GM23338 (cell line): ENCODE measurements around the gene SYNDIG1. TPM values are rescaled to one million over a fixed set of nuclear protein-coding genes. Genes with fewer than 3 reads are reported as not detected.

Experiments used
- ATAC-seq: fragments of 200-7000 bp; cut with Tn5 transposase; 3 replicates; pipeline ENCODE4 v1.9.1; 2020
- DNase-seq: peaks from one replicate; pipeline ENCODE4 v3.0.0-alpha.2; 2015; ENCODE audit warnings: low spot score
- H2AFZ ChIP-seq: fragments of 200-600 bp; sonication (generic); 2 replicates; pipeline ENCODE4 v1.8.0; 2016; ENCODE audit warnings: antibody characterized with exemption, mild to moderate bottlenecking, moderate library complexity
- H3F3A ChIP-seq: fragments of 200-600 bp; sonication (generic); replicated peaks from 2 replicates; pipeline ENCODE4 v1.8.0; 2017; ENCODE audit warnings: antibody characterized with exemption, mixed run types, low read depth
- H3K27ac ChIP-seq: fragments of 200-600 bp; sonication (generic); 2 replicates; pipeline ENCODE4 v1.6.1; 2016; ENCODE audit warnings: low read depth
- H3K27me3 ChIP-seq: fragments of 200-600 bp; sonication (generic); 2 replicates; pipeline ENCODE4 v1.8.0; 2016; ENCODE audit warnings: mild to moderate bottlenecking, mixed run types, moderate library complexity; ENCODE audit not compliant: insufficient read depth
- H3K36me3 ChIP-seq: fragments of 200-600 bp; sonication (generic); 2 replicates; pipeline ENCODE4 v1.8.0; 2016; ENCODE audit warnings: mild to moderate bottlenecking; ENCODE audit not compliant: insufficient read depth
- H3K4me1 ChIP-seq: fragments of 200-600 bp; sonication (generic); 2 replicates; pipeline ENCODE4 v1.8.0; 2016; ENCODE audit warnings: mild to moderate bottlenecking, moderate library complexity; ENCODE audit not compliant: insufficient read depth
- H3K4me2 ChIP-seq: fragments of 200-600 bp; sonication (generic); 2 replicates; pipeline ENCODE4 v1.7.1; 2017; ENCODE audit warnings: mixed run types
- H3K4me3 ChIP-seq: fragments of 200-600 bp; sonication (generic); 2 replicates; pipeline ENCODE4 v1.6.1; 2016; ENCODE audit warnings: mixed run types
- H3K79me2 ChIP-seq: fragments of 200-600 bp; sonication (generic); replicated peaks from 2 replicates; pipeline ENCODE4 v1.8.0; 2017; ENCODE audit warnings: mild to moderate bottlenecking; ENCODE audit not compliant: insufficient read depth
- H3K9me2 ChIP-seq: fragments of 200-600 bp; sonication (generic); 2 replicates; pipeline ENCODE4 v1.8.0; 2017; ENCODE audit not compliant: insufficient read depth
- H4K20me1 ChIP-seq: fragments of 200-600 bp; sonication (generic); replicated peaks from 2 replicates; pipeline ENCODE4 v1.8.0; 2017; ENCODE audit warnings: mild to moderate bottlenecking; ENCODE audit not compliant: insufficient read depth
- H3K27ac Mint-ChIP-seq: 2 replicates; pipeline ENCODE4 v1.8.0; 2020; ENCODE audit warnings: inconsistent platforms, mild to moderate bottlenecking, moderate library complexity, mixed read lengths
- H3K27me3 Mint-ChIP-seq: 3 replicates; pipeline ENCODE4 v1.8.0; 2022; ENCODE audit warnings: low read depth, mild to moderate bottlenecking, moderate library complexity, mixed read lengths, inconsistent platforms; ENCODE audit not compliant: insufficient read depth, poor library complexity
- H3K36me3 Mint-ChIP-seq: 3 replicates; pipeline ENCODE4 v1.8.0; 2021; ENCODE audit warnings: low read depth, mild to moderate bottlenecking, inconsistent platforms, moderate library complexity, mixed read lengths
- H3K4me1 Mint-ChIP-seq: 3 replicates; pipeline ENCODE4 v1.8.0; 2020; ENCODE audit warnings: mild to moderate bottlenecking, inconsistent platforms, mixed read lengths
- H3K4me3 Mint-ChIP-seq: 3 replicates; pipeline ENCODE4 v1.8.0; 2021; ENCODE audit warnings: moderate library complexity, mild to moderate bottlenecking, inconsistent platforms, mixed read lengths
- H3K9me3 Mint-ChIP-seq: 3 replicates; pipeline ENCODE4 v1.8.0; 2020; ENCODE audit warnings: moderate library complexity, mild to moderate bottlenecking, inconsistent platforms, mixed read lengths
- CREB1 ChIP-seq: fragments of 250-450 bp; sonication (Bioruptor Pico); IDR thresholded peaks from 2 replicates; pipeline ENCODE4 v1.5.0; 2020; ENCODE audit warnings: low read depth, mild to moderate bottlenecking, moderate library complexity
- EZH2 ChIP-seq: fragments of 200-600 bp; sonication (generic); IDR thresholded peaks from one replicate; pipeline ENCODE4 v1.8.0; 2017; ENCODE audit warnings: antibody characterized with exemption, mild to moderate bottlenecking, low read depth; ENCODE audit not compliant: unreplicated experiment
- EZH2phosphoT487 ChIP-seq: fragments of 200-600 bp; sonication (generic); IDR thresholded peaks from one replicate; pipeline ENCODE4 v1.8.1; 2018; ENCODE audit warnings: antibody characterized with exemption; ENCODE audit not compliant: unreplicated experiment
- JUNB ChIP-seq: IDR thresholded peaks from one replicate; pipeline ENCODE4 v1.6.1; 2016; ENCODE audit warnings: antibody characterized with exemption; ENCODE audit not compliant: unreplicated experiment
- NANOG ChIP-seq: IDR thresholded peaks from 2 replicates; pipeline ENCODE4 v1.6.1; 2016; ENCODE audit warnings: antibody characterized with exemption, borderline replicate concordance
- POLR2AphosphoS5 ChIP-seq: IDR thresholded peaks from 2 replicates; pipeline ENCODE4 v1.6.1; 2016; ENCODE audit warnings: antibody characterized with exemption, low read depth
- STAT1 ChIP-seq: IDR thresholded peaks from one replicate; pipeline ENCODE4 v1.6.1; 2016; ENCODE audit warnings: antibody characterized with exemption; ENCODE audit not compliant: unreplicated experiment
- ZNF114 ChIP-seq: fragments of 250-450 bp; sonication (Bioruptor Pico); IDR thresholded peaks from 2 replicates; pipeline ENCODE4 v1.5.0; 2020; ENCODE audit warnings: mild to moderate bottlenecking, moderate library complexity
- ZNF331 ChIP-seq: fragments of 250-450 bp; sonication (Bioruptor Pico); IDR thresholded peaks from 2 replicates; pipeline ENCODE4 v1.5.0; 2020; ENCODE audit warnings: low read depth, mild to moderate bottlenecking, moderate library complexity
- polyA plus RNA-seq: library from polyadenylated mRNA; unstranded; fragments of >200 nt; fragmentation: Nextera tagmentation; extraction: Ambion mirVana; gene quantifications from 2 replicates; pipeline ENCODE4 v1.2.1, GENCODE V29; 2016
- total RNA-seq: library from RNA; depleted of rRNA; stranded (reverse); fragments of >200 nt; shearing (Covaris generic); gene quantifications from 2 replicates; pipeline ENCODE4 v1.2.3, GENCODE V29; 2014
- TF ChIP-seq, protein P1 (sequence below): IDR thresholded peaks from 2 replicates; pipeline ENCODE4 v1.6.1; 2016; ENCODE audit warnings: antibody characterized with exemption
- TF ChIP-seq, protein P2 (sequence below), 2 experiments: fragments of 200-600 bp in 1 of 2; sonication (generic) in 1 of 2; conservative IDR thresholded peaks; 2 replicates each; pipeline versions ENCODE4 v1.5.1 to v1.6.1; 2016 to 2017; ENCODE audit warnings: antibody characterized with exemption in 2 of 2, low read depth in 2 of 2, mild to moderate bottlenecking in 2 of 2, moderate library complexity in 1 of 2
- TF ChIP-seq, protein P3 (sequence below): IDR thresholded peaks from one replicate; pipeline ENCODE4 v1.6.1; 2018; ENCODE audit warnings: antibody characterized with exemption; ENCODE audit not compliant: unreplicated experiment
- TF ChIP-seq, protein P4 (sequence below): fragments of 250-450 bp; sonication (Bioruptor Pico); IDR thresholded peaks from 2 replicates; pipeline ENCODE4 v1.5.0; 2020; ENCODE audit warnings: mild to moderate bottlenecking, moderate library complexity

The SYNDIG1 gene
- total and polyA plus RNA-seq, 2 experiments from 2014 or later = 2.8 to 4.8 TPM

DNA sequence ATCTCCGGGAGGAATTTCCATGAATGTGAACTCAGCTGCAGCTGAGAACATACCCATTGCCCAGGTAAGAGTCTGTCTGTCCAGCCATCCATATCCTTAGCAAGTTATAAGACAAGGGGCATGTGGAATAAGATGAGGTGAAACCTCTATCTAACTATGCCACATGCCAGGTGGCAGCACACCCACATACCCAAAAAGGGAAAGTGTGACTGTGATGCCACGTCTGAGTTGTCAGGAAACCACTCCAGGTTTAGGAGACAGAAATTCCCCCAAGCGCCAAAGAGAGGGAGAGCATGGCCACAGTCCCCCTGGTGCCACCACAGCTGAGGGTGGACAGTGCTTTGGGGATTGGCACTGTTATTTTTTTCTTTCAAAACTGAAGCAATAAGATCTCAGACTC lies 36.7 kb downstream of the SYNDIG1 start:
- no peak for ATAC-seq
- Histone ChIP-seq H3K9me2 (no peaks in the 10 kb centered on the region), H3K27ac (no peak overlapping the region), H2AFZ (no peak overlapping the region), H3K36me3 (no peaks in the 10 kb centered on the region), H3K27me3 (no peaks in the 10 kb centered on the region), H3K79me2 (no peaks in the 10 kb centered on the region), H4K20me1 (no peaks in the 10 kb centered on the region), H3K4me1 (no peaks in the 10 kb centered on the region), H3K4me2 (no peak overlapping the region), H3K4me3 (no peak overlapping the region), H3F3A (no peaks in the 10 kb centered on the region)
- H3K27ac Mint-ChIP-seq = no peak overlapping the region
- H3K4me1 Mint-ChIP-seq = peaks cover 6% of the 10 kb centered on the region
- H3K9me3 Mint-ChIP-seq = peaks cover 6% of the 10 kb centered on the region; the same call in 2 of the 3 replicates
- DNase-seq = no peak
- TF ChIP-seq ZNF331 (CRISPR knock-in tag) (no peak), NANOG (no peak), ZNF114 (CRISPR knock-in tag) (no peak), EZH2phosphoT487 (no peak), CREB1 (CRISPR knock-in tag) (no peak), STAT1 (no peak), EZH2 (no peak), JUNB (no peak), POLR2AphosphoS5 (no peak)
- TF ChIP-seq, protein P1, sequence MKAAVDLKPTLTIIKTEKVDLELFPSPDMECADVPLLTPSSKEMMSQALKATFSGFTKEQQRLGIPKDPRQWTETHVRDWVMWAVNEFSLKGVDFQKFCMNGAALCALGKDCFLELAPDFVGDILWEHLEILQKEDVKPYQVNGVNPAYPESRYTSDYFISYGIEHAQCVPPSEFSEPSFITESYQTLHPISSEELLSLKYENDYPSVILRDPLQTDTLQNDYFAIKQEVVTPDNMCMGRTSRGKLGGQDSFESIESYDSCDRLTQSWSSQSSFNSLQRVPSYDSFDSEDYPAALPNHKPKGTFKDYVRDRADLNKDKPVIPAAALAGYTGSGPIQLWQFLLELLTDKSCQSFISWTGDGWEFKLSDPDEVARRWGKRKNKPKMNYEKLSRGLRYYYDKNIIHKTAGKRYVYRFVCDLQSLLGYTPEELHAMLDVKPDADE = no peak
- TF ChIP-seq, protein P2, sequence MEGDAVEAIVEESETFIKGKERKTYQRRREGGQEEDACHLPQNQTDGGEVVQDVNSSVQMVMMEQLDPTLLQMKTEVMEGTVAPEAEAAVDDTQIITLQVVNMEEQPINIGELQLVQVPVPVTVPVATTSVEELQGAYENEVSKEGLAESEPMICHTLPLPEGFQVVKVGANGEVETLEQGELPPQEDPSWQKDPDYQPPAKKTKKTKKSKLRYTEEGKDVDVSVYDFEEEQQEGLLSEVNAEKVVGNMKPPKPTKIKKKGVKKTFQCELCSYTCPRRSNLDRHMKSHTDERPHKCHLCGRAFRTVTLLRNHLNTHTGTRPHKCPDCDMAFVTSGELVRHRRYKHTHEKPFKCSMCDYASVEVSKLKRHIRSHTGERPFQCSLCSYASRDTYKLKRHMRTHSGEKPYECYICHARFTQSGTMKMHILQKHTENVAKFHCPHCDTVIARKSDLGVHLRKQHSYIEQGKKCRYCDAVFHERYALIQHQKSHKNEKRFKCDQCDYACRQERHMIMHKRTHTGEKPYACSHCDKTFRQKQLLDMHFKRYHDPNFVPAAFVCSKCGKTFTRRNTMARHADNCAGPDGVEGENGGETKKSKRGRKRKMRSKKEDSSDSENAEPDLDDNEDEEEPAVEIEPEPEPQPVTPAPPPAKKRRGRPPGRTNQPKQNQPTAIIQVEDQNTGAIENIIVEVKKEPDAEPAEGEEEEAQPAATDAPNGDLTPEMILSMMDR (conservative IDR thresholded peaks at IDR 0.05; ENCODE audit: low read depth in 2 of 2) = no peak
- TF ChIP-seq, protein P3, sequence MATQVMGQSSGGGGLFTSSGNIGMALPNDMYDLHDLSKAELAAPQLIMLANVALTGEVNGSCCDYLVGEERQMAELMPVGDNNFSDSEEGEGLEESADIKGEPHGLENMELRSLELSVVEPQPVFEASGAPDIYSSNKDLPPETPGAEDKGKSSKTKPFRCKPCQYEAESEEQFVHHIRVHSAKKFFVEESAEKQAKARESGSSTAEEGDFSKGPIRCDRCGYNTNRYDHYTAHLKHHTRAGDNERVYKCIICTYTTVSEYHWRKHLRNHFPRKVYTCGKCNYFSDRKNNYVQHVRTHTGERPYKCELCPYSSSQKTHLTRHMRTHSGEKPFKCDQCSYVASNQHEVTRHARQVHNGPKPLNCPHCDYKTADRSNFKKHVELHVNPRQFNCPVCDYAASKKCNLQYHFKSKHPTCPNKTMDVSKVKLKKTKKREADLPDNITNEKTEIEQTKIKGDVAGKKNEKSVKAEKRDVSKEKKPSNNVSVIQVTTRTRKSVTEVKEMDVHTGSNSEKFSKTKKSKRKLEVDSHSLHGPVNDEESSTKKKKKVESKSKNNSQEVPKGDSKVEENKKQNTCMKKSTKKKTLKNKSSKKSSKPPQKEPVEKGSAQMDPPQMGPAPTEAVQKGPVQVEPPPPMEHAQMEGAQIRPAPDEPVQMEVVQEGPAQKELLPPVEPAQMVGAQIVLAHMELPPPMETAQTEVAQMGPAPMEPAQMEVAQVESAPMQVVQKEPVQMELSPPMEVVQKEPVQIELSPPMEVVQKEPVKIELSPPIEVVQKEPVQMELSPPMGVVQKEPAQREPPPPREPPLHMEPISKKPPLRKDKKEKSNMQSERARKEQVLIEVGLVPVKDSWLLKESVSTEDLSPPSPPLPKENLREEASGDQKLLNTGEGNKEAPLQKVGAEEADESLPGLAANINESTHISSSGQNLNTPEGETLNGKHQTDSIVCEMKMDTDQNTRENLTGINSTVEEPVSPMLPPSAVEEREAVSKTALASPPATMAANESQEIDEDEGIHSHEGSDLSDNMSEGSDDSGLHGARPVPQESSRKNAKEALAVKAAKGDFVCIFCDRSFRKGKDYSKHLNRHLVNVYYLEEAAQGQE = no peak
- TF ChIP-seq, protein P4, sequence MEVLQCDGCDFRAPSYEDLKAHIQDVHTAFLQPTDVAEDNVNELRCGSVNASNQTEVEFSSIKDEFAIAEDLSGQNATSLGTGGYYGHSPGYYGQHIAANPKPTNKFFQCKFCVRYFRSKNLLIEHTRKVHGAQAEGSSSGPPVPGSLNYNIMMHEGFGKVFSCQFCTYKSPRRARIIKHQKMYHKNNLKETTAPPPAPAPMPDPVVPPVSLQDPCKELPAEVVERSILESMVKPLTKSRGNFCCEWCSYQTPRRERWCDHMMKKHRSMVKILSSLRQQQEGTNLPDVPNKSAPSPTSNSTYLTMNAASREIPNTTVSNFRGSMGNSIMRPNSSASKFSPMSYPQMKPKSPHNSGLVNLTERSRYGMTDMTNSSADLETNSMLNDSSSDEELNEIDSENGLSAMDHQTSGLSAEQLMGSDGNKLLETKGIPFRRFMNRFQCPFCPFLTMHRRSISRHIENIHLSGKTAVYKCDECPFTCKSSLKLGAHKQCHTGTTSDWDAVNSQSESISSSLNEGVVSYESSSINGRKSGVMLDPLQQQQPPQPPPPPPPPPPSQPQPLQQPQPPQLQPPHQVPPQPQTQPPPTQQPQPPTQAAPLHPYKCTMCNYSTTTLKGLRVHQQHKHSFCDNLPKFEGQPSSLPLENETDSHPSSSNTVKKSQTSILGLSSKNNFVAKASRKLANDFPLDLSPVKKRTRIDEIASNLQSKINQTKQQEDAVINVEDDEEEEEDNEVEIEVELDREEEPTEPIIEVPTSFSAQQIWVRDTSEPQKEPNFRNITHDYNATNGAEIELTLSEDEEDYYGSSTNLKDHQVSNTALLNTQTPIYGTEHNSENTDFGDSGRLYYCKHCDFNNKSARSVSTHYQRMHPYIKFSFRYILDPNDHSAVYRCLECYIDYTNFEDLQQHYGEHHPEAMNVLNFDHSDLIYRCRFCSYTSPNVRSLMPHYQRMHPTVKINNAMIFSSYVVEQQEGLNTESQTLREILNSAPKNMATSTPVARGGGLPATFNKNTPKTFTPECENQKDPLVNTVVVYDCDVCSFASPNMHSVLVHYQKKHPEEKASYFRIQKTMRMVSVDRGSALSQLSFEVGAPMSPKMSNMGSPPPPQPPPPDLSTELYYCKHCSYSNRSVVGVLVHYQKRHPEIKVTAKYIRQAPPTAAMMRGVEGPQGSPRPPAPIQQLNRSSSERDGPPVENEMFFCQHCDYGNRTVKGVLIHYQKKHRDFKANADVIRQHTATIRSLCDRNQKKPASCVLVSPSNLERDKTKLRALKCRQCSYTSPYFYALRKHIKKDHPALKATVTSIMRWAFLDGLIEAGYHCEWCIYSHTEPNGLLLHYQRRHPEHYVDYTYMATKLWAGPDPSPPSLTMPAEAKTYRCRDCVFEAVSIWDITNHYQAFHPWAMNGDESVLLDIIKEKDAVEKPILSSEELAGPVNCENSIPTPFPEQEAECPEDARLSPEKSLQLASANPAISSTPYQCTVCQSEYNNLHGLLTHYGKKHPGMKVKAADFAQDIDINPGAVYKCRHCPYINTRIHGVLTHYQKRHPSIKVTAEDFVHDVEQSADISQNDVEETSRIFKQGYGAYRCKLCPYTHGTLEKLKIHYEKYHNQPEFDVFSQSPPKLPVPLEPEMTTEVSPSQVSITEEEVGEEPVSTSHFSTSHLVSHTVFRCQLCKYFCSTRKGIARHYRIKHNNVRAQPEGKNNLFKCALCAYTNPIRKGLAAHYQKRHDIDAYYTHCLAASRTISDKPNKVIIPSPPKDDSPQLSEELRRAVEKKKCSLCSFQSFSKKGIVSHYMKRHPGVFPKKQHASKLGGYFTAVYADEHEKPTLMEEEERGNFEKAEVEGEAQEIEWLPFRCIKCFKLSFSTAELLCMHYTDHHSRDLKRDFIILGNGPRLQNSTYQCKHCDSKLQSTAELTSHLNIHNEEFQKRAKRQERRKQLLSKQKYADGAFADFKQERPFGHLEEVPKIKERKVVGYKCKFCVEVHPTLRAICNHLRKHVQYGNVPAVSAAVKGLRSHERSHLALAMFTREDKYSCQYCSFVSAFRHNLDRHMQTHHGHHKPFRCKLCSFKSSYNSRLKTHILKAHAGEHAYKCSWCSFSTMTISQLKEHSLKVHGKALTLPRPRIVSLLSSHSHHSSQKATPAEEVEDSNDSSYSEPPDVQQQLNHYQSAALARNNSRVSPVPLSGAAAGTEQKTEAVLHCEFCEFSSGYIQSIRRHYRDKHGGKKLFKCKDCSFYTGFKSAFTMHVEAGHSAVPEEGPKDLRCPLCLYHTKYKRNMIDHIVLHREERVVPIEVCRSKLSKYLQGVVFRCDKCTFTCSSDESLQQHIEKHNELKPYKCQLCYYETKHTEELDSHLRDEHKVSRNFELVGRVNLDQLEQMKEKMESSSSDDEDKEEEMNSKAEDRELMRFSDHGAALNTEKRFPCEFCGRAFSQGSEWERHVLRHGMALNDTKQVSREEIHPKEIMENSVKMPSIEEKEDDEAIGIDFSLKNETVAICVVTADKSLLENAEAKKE = no peak
- H3K27me3 Mint-ChIP-seq = peaks cover 8% of the 10 kb centered on the region
- no peak overlapping the region for H3K4me3 Mint-ChIP-seq
- peaks cover 7% of the 10 kb centered on the region for H3K36me3 Mint-ChIP-seq
